Measurements from ENCODE around the gene ECT2L.
"Not testable (repeated sequence)": the region's sequence is repeated elsewhere in the genome, so short reads cannot be mapped to it uniquely, and the experiment has no call there.

The ECT2L gene

DNA sequence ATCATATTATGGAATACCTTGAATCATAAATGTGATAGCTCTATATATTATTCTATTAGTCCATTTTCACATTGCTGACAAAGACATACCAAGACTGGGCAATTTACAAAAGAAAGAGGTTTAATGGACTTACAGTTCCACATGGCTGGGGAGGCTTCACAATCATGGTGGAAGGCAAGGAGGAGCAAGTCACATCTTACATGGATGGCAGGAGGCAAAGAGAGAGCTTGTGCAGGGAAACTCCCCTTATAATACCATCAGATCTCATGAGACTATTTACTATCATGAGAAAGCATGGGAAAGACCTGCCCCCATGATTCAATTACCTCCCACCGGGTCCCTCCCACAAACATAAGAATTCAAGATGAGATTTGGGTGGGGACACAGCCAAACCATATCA, 141.0 kb downstream of the ECT2L start:
- not testable (repeated sequence) for DNase-seq (ENCODE audit: low read depth)

DNA sequence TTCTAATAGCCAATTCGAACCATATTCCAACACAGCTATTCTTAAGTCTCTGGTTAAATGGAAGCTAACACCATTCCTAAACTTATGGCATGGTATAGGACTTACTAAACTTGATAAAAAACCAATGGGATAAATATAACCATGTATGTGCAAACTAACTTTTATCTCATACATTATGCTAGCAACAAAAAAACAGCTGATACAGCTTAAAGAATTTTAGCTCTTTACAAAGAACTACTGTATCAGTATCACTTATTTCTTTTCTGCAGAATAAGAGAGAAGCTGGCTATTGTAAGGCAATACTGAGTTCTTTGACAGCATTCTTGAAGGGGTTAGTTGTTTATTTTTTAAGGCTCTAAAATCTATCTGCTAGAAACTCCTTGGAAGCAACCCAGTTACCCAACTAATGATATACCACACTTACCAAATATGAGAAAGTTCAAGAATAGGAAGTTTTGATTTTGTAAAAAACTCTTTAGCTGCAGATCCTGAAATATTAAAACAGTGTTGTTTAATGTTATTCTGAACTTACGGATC, 147.3 kb downstream of the ECT2L start:
- no peak for DNase-seq (ENCODE audit: low read depth)

DNA sequence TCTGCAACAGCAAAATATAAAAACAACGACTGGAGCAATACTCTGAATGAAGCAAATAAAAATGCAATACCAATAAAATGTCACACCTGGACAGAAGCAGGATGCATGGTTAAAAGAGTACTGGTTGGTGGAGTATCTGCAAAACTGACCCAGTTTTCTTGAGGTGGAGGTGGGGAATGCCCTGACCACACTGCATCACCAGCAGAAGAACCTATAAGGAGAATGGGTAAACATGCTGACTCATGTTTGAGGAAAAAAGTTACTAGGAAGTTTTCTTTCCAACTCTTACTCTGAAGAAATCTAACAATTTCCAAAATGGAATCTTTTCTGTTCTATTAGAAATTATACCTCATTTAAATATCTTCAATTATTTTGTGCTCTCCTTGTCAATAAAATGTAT, 148.5 kb downstream of the ECT2L start:
- peak; percentile 15 for DNase-seq (ENCODE audit: low read depth)

DNA sequence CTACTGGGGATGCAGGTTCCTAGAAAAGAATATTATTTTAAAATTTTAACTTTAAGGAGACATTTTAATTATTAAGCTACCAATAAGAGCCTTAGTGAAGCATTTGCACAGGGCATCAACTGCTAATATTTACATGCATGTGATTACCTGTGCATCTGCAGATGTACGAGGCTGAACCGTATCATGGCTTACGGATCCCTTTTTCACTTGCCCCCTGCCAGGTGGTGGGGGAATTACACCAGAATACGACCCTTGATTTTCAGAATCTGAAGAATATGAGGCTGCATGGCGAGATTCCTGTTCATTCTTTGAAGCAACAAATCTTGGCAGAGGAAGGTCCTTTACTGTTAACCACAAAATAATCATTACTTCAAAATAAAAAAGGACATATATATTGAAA, 149.5 kb downstream of the ECT2L start:
- no peak for DNase-seq (ENCODE audit: low read depth)

DNA sequence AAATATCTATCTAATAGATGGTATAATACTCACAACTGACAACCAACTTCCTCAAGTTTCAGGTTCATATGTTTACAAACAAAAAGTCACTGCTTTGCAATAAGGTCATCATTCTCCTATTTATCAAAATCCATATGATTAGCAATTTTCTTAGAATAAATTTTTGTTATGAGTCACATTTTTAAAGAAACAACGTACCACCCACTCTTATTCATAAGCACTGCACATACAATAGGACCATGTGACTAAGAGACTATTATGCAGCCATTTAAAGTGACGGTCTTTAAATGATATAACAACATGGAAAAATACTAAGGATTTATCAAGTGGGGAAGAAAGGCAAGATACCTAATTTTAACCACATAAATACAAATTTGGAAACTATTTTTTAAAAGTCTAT, 152.1 kb downstream of the ECT2L start:
- DNase-seq (ENCODE audit: low read depth) = no peak

DNA sequence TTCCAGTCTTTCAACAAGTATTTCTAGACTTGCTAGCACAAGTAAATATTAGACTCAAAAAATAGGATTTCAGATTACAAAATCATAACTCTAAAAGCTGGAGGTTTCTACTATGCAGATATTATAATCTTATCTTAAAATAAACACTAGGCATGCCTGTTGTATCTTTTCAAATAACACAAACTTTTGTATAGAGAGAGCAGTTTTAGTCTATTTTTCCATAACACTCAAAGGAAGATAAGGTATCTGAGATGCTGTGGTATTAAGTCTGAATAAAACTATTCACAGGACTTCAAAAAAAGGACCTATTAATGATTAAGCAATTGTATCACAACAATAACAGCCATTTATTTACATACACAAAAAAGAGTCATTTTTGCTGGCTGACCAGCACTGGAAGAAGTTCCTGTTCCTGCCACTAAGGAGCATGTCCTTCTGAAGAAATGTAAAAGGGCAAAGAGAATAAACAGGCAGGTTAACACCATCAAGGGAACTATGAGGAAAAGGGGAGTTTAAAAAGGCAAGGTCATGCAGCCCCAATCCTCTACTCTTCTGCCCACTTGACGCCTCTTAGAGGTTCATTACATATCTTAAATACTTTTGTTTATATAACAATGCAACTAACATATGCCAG, 152.8 kb downstream of the ECT2L start:
- DNase-seq (ENCODE audit: low read depth) = no peak

DNA sequence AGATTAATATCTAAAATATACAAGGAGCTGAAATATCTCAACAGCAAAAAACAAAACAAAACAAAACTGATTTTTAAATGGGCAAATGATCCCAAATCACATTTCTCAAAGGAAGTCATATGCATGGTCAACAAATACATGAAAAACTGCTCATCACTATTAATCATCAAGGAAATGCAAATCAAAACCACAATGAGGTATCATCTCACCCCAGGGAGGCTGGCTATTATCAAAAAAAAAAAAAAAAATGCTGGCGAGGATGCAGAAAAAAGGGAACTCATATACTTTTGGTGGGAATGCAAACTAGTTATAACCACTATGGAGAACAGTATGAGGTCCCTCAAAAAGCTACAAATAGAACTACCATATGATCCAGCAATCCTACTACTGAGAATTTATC, 157.6 kb downstream of the ECT2L start:
- DNase-seq (ENCODE audit: low read depth) = peak; percentile 11

Data from GM04503 (cell line).